Cerebellar nuclear complex (tissue), 1 donor: ENCODE results near the gene RAG2.

Source experiments
- DNase-seq, 2 experiments: peaks; one replicate each; lab custom pipeline; 2025; lab: John Stamatoyannopoulos, UW

Gene RAG2

GRCh38 chr11:36550385-36551115 lies 47.5 kb downstream of the RAG2 start:
- DNase-seq, result no peak
